Astrocyte of the spinal cord (primary cell): ENCODE results near the gene ZIM2.
"Not testable (repeated sequence)": the region's sequence is repeated elsewhere in the genome, so short reads cannot be mapped to it uniquely, and the experiment has no call there.

Source experiments
- DNase-seq: peaks from one replicate; pipeline ENCODE4 v3.0.0; 2011; ENCODE audit warnings: low read depth, low spot score
- H3K4me3 ChIP-seq: 2 replicates; pipeline ENCODE4 v1.5.1; 2011; ENCODE audit warnings: low read depth, mild to moderate bottlenecking, low read length, moderate library complexity
- in situ Hi-C: cut with HindIII; loops from 2 replicates; pipeline ENCODE4 v1.10.0; 2017; ENCODE audit warnings: low sequenced_read_pairs
- TF ChIP-seq, protein P1 (sequence below): IDR thresholded peaks from 2 replicates; pipeline ENCODE4 v1.5.1; 2012; ENCODE audit warnings: low read depth, mild to moderate bottlenecking, low read length, inconsistent platforms

Gene ZIM2

DNA sequence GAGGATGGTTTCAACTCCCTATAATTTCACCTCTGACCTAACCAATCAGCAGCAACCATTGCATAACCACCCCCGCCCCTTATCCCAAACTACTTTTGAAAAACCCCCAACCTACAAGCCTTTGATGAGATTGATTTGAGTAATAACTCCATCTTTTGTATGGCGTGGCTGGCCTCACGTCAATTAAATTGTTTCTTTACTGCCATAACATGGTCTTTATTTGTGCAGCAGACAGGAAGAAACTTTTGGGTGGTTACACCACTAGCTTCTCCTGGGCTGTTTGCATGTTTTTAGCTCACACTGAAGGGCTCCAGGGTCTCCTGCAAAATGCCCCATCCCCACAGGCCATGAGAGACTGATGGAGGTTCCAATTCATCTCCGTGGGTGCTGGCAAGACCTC is 34.0 kb upstream of the ZIM2 start:
- no peak overlapping the region for H3K4me3 ChIP-seq
- in situ Hi-C loops, result no loop called here
- TF ChIP-seq, protein P1, sequence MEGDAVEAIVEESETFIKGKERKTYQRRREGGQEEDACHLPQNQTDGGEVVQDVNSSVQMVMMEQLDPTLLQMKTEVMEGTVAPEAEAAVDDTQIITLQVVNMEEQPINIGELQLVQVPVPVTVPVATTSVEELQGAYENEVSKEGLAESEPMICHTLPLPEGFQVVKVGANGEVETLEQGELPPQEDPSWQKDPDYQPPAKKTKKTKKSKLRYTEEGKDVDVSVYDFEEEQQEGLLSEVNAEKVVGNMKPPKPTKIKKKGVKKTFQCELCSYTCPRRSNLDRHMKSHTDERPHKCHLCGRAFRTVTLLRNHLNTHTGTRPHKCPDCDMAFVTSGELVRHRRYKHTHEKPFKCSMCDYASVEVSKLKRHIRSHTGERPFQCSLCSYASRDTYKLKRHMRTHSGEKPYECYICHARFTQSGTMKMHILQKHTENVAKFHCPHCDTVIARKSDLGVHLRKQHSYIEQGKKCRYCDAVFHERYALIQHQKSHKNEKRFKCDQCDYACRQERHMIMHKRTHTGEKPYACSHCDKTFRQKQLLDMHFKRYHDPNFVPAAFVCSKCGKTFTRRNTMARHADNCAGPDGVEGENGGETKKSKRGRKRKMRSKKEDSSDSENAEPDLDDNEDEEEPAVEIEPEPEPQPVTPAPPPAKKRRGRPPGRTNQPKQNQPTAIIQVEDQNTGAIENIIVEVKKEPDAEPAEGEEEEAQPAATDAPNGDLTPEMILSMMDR, result no peak
- DNase-seq, result no peak

DNA sequence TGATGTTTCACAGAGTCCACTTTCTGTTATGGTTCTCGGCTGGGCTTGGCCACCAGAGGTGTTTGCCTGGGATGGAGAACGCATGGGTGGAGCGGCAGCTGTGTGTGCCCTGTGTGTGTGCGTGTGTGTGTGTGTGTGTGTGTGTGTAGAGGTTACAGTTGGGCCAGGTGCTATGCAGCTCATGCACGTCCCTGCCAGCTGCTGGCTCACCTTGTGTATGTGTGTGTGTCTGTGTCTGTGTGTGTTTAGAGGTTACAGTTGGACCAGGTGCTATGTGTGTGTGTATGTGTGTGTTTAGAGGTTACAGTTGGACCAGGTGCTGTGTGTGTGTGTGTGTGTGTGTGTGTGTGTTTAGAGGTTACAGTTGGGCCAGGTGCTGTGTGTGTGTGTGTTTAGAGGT is 33.0 kb upstream of the ZIM2 start:
- in situ Hi-C loops, result no loop called here
- no peak overlapping the region for H3K4me3 ChIP-seq
- DNase-seq, result no peak
- TF ChIP-seq, protein P1, result no peak

DNA sequence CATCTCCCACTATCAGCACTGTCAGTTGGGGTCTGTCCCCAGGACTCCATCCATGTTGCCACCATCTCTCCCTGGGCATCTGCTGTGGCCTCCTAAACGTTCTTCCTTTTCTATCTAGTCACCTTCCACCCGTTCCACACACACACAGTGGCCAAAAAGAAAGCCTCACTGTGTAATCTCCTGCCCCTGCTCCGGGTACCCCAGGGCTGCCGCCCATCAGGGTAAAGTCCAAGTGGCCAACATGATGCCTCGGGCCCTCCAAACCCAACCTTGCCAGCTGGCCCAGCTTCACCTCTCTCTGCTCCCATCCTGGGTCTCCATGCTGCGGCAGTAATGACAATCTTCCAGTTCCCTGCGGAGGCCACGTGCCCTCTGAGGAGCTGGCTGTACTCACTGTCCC is 29.4 kb upstream of the ZIM2 start:
- TF ChIP-seq, protein P1, result no peak
- H3K4me3 ChIP-seq, result no peak overlapping the region
- DNase-seq, result no peak
- in situ Hi-C loops, result no loop called here

DNA sequence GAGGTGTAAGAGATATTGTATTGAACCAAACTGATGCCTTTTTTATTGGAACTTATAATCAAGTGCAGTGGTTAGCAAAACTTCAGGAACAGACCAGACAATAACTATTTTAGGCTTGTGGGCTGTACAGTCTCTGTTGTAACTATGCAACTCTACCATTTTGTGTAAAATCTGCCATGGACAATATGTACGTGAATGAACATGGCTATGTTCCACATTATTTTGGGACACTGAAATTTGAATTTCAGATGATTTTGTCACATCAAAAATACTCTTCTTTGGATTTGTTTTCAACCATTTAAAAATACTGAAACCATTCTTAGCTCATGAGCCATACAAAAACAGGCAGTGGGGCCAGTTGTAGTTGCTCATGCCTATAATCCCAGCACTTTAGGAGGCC is 27.9 kb upstream of the ZIM2 start:
- in situ Hi-C loops, result no loop called here
- no peak for DNase-seq
- TF ChIP-seq, protein P1, result no peak
- H3K4me3 ChIP-seq, result no peak overlapping the region

DNA sequence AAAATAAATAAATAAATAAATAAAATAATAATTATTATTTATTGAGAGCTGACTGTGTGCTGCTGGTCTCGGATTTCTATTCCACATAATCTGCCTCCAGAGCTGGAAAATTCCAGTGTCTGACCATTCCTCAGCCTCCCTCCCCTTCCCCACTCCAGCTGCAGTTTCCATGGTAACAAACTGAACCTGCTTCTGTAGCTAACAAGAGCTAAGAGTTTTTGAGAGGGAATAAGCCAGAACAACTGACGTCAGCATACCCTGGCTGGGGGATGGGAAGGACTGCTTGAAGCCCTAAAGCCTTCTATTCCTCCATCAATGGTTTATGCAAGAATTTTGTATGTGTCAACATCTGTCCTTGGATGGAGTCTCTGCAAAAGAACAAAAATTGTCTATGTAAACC is 26.0 kb upstream of the ZIM2 start:
- TF ChIP-seq, protein P1, result no peak
- in situ Hi-C loops, result no loop called here

DNA sequence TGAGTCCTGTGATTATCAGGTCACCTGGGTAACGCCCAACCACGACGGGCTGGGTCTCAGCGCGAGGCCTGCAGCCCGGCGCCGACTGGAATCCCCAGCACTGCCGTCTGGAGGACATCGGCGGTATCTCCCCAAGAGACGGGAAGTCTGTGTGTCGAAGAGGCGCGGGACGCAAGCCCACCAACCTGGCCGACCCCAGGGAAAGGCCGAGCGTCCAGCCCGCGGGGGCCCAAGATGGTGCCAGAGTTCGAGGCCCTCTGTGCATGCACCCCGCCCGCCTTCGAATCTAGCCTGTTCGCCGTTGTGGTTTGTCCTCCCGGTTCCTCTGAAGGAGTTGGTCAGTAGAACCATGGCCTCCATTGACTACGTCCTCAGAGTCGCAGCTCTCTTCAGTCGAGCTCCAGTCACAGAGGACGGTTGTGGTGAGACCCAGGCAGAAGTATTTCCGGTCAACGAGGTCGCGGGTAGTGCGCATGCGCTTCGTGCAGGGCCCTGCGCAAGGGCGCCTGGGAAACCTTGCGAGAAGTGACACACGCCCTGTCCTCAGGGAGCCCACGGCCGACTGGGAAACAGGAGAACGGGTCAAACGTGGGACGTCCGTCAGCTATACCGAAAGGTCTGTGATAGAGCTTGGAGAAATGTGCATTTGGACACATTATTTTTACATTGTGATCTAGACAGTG is 24.1 kb upstream of the ZIM2 start:
- no peak overlapping the region for H3K4me3 ChIP-seq
- in situ Hi-C loops, result no loop called here
- no peak for DNase-seq
- TF ChIP-seq, protein P1, result no peak

More for the DNA sequence above, 26.0 kb upstream of the ZIM2 start:
- DNase-seq, result no peak
- no peak overlapping the region for H3K4me3 ChIP-seq

DNA sequence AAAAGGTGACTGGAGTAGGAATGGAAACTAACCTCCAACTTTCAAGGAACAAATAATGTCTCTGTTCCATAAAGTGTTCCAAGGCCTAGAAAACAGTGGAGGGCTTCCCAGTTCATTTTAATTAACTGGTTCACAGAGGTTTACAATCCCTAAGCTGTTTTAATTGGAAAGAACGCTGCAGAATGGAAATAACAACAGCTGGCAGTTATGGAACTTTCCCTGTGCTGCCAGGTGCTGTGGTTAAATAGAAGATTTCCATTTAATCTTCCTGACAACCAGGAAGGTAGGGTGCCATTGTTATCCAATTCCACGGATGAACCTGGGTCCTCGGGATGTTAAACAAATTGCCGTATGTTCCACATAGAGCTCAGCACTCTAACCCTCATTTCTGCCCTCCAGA is 22.2 kb upstream of the ZIM2 start:
- no peak overlapping the region for H3K4me3 ChIP-seq
- TF ChIP-seq, protein P1, result no peak
- DNase-seq, result no peak
- in situ Hi-C loops, result no loop called here

DNA sequence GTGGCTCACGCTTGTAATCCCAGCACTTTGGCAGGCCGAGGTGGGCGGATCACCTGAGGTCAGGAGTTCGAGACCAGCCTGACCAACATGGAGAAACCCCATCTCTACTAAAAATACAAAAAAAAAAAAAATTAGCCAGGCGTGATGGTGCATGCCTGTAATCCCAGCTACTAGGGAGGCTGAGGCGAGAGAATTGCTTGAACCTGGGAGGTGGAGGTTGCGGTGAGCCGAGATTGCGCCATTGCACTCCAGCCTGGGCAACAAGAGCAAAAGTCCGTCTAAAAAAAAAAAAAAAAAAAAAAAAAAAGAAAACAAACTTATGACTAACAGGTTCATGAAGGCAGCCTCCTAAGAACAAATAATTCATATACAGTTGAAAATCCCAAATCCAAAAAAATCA is 19.9 kb upstream of the ZIM2 start:
- in situ Hi-C loops, DNase-seq, H3K4me3 ChIP-seq: not testable (repeated sequence)
